Subcutaneous abdominal adipose tissue (tissue), 5 donors: Measurements from ENCODE around the gene OR2AG2.

Experiments used
- H3K27ac ChIP-seq: one replicate; pipeline ENCODE4 v1.7.0; 2013; ENCODE audit warnings: low read depth, mild to moderate bottlenecking, inconsistent platforms, low read length, moderate library complexity
- H3K27me3 ChIP-seq, 5 donors: one replicate each; pipeline ENCODE4 v1.7.0; 2013; ENCODE audit warnings: low read length in 5 of 5, inconsistent platforms in 1 of 5; ENCODE audit not compliant: control insufficient read depth in 5 of 5, insufficient read depth in 4 of 5
- H3K36me3 ChIP-seq, 5 donors: one replicate each; pipeline ENCODE4 v1.7.0; 2013; ENCODE audit warnings: low read length in 5 of 5; ENCODE audit not compliant: control insufficient read depth in 5 of 5, insufficient read depth in 5 of 5
- H3K4me1 ChIP-seq, 5 donors: one replicate each; pipeline ENCODE4 v1.7.0; 2013; ENCODE audit warnings: low read length in 5 of 5, mild to moderate bottlenecking in 3 of 5, moderate library complexity in 1 of 5; ENCODE audit not compliant: control insufficient read depth in 5 of 5, insufficient read depth in 5 of 5
- H3K4me3 ChIP-seq, 5 donors: one replicate each; pipeline ENCODE4 v1.7.0; 2013; ENCODE audit warnings: low read length in 5 of 5, low read depth in 1 of 5
- H3K9ac ChIP-seq, 5 donors: one replicate each; pipeline ENCODE4 v1.7.0; 2013; ENCODE audit warnings: low read length in 5 of 5, mild to moderate bottlenecking in 4 of 5, moderate library complexity in 3 of 5
- H3K9me3 ChIP-seq, 5 donors: one replicate each; pipeline ENCODE4 v1.7.0; 2013; ENCODE audit warnings: low read length in 5 of 5; ENCODE audit not compliant: control insufficient read depth in 5 of 5
- donor health status: healthy.
- donor health status: healthy.
- donor health status: healthy.
- donor health status: healthy.
- donor health status: healthy.

OR2AG2 gene

DNA sequence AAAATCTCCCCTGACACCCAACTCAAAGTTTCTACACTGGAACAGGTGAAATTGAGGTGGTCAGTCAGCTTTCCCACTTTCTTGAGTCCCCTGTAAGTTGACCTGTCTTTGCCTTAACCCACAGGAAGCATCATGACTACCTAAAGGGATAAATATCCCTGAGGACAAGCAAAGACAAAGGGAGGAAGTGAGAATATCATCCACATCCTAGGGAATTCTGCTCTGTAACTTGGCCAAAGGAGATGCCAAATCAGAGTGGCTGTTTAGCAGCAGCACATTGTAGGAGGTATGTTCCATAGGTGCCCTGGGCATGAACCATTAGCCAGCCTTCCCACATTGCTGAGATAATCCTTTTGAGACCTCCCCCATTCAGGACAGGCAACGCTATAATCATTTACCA, 47.8 kb downstream of the OR2AG2 start:
- no peak overlapping the region for H3K4me3 ChIP-seq
- H3K27me3 ChIP-seq: no peaks in the 10 kb centered on the region
- peaks cover 0 to 22% (median 7%) of the 10 kb centered on the region in 5 donors for H3K4me1 ChIP-seq
- H3K27ac ChIP-seq: no peak overlapping the region
- H3K9me3 ChIP-seq: peaks cover 0 to 10% (median 0%) of the 10 kb centered on the region in 5 donors
- H3K36me3 ChIP-seq: no peaks in the 10 kb centered on the region
- H3K9ac ChIP-seq: no peak overlapping the region

DNA sequence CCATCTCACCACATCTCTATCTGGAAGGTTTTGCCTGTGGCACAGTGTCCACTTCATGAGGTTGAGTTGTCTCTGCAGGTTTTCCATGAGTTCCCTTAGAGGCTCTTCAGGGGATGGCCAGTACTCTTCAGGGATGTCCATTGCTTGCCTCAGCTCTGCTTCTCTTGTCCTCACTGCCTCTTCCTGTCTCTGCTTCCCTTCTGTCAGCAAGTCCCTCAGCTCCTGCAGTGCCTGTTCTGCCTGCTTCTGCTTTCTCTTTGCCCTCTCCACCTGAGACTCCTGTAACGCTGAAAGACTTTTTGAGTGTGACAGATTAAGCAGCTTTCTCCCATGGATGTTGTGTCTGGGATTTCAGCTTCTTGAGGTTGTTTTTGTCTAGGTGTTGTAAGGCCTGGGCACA, 50.4 kb downstream of the OR2AG2 start:
- H3K4me3 ChIP-seq: no peak overlapping the region

GRCh38 chr11:6719576-6719975, 52.2 kb downstream of the OR2AG2 start:
- Histone ChIP-seq H3K36me3 (no peaks in the 10 kb centered on the region), H3K4me3 (no peak overlapping the region)

More for the DNA sequence above, 50.4 kb downstream of the OR2AG2 start:
- no peak overlapping the region for H3K9ac ChIP-seq
- H3K27ac ChIP-seq: no peak overlapping the region
- H3K4me1 ChIP-seq: peaks cover 0 to 19% (median 7%) of the 10 kb centered on the region in 5 donors
- peaks cover 0 to 3% (median 0%) of the 10 kb centered on the region in 5 donors for H3K9me3 ChIP-seq
- H3K36me3 ChIP-seq: no peaks in the 10 kb centered on the region
- no peaks in the 10 kb centered on the region for H3K27me3 ChIP-seq

GRCh38 chr11:6717426-6717825, 54.4 kb downstream of the OR2AG2 start:
- Histone ChIP-seq H3K9ac (no peak overlapping the region), H3K27me3 (no peaks in the 10 kb centered on the region), H3K9me3 (no peaks in the 10 kb centered on the region), H3K4me3 (no peak overlapping the region), H3K36me3 (no peaks in the 10 kb centered on the region), H3K4me1 (peaks cover 0 to 20% (median 14%) of the 10 kb centered on the region in 5 donors), H3K27ac (no peak overlapping the region)

More at GRCh38 chr11:6719576-6719975, 52.2 kb downstream of the OR2AG2 start:
- Histone ChIP-seq H3K4me1 (peaks cover 0 to 19% (median 7%) of the 10 kb centered on the region in 5 donors), H3K27me3 (no peaks in the 10 kb centered on the region), H3K27ac (no peak overlapping the region), H3K9ac (no peak overlapping the region), H3K9me3 (peaks cover 0 to 3% (median 0%) of the 10 kb centered on the region in 5 donors)
